ENCODE data around the gene MEG3.

DNA sequence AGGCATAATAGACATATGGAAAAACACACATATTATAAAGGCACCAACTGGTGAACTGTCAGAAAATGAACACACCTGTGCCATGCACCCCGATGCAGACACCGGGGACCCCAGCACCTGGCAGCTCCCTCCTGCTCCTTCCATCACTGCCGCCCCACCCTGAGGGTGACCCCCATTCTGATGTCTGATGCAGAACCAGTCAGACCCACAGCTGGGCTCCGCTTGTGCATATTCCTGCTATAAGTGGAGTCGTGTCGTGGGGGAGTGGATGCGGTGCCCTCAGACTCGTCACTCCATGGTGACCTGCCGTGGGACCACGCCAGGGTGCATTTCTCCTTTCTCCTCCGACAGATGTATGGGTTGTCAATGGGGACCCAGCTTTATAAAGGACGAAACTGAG lies 45.7 kb upstream of the MEG3 start:
- TF ChIP-seq, protein P1, sequence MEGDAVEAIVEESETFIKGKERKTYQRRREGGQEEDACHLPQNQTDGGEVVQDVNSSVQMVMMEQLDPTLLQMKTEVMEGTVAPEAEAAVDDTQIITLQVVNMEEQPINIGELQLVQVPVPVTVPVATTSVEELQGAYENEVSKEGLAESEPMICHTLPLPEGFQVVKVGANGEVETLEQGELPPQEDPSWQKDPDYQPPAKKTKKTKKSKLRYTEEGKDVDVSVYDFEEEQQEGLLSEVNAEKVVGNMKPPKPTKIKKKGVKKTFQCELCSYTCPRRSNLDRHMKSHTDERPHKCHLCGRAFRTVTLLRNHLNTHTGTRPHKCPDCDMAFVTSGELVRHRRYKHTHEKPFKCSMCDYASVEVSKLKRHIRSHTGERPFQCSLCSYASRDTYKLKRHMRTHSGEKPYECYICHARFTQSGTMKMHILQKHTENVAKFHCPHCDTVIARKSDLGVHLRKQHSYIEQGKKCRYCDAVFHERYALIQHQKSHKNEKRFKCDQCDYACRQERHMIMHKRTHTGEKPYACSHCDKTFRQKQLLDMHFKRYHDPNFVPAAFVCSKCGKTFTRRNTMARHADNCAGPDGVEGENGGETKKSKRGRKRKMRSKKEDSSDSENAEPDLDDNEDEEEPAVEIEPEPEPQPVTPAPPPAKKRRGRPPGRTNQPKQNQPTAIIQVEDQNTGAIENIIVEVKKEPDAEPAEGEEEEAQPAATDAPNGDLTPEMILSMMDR (IDR thresholded peaks at IDR 0.05), result no peak
- no peak for TF ChIP-seq POLR2A (IDR thresholded peaks at IDR 0.05)
